Measurements from ENCODE around the gene GJD2.

The GJD2 gene

DNA sequence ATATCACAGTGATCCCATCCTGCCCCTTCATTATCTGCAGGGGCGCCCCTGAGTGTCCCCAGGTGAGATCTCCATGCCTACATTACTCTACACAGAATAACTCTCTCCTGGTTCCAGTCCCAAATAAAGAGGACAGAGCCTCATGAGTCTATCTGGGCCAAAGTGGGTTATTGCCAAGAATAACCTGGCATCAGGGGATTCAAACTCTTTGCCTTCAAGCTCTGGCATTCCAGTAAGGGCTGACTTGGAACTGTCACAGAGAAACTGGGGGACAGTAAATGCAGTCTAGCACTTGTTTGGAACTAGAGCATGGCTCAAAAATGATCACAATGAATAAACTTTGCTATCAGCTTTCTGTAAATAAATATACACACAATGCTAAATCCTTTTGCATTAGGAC is 30.3 kb downstream of the GJD2 start:
- DNase-seq (ENCODE audit: low read depth) = no peak

DNA sequence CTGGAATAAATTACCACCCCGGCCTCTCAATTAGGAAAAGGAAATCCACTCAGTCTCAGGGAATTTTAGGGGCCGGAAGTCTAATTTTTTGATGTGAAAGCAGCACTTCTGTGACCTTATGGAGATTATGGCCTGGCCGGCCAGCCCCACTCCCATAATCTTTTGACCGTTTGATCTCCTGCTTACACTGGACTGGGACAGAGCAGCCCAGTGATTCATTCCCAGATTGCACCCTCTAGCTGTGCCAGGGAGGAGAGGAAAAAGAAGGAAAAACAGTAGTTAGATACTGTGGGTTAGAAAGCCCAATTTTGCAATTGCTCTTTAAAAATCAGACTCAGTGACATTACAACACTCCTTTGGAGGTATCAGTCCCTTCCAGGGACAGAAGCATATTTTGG is 32.4 kb downstream of the GJD2 start:
- no peak for DNase-seq (ENCODE audit: low read depth)

- no peak for DNase-seq (ENCODE audit: low read depth)
Measured at GRCh38 chr15:34721802-34722438, 32.9 kb downstream of the GJD2 start.

GRCh38 chr15:34721157-34721801 is 33.5 kb downstream of the GJD2 start:
- DNase-seq (ENCODE audit: low read depth) = no peak

DNA sequence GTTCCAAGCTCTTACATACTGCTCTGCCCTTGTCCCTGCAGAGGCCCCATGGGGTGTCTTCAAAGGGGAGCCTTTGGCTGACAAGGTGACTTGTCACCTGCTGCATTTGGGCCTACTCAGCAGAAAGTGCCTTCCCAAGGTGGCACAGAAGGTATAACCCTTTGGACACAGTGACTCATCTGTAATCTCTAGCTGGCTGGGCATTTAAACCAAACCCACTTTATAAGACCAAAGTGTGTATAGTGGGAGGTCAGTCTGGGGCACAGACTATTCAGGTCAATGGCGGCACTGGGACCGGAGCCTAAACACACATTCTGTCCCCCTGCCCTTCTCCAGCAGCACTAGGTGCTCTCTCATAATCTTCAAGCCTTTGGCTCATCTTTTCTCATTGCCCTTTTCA is 35.1 kb downstream of the GJD2 start:
- DNase-seq (ENCODE audit: low read depth) = no peak

DNA sequence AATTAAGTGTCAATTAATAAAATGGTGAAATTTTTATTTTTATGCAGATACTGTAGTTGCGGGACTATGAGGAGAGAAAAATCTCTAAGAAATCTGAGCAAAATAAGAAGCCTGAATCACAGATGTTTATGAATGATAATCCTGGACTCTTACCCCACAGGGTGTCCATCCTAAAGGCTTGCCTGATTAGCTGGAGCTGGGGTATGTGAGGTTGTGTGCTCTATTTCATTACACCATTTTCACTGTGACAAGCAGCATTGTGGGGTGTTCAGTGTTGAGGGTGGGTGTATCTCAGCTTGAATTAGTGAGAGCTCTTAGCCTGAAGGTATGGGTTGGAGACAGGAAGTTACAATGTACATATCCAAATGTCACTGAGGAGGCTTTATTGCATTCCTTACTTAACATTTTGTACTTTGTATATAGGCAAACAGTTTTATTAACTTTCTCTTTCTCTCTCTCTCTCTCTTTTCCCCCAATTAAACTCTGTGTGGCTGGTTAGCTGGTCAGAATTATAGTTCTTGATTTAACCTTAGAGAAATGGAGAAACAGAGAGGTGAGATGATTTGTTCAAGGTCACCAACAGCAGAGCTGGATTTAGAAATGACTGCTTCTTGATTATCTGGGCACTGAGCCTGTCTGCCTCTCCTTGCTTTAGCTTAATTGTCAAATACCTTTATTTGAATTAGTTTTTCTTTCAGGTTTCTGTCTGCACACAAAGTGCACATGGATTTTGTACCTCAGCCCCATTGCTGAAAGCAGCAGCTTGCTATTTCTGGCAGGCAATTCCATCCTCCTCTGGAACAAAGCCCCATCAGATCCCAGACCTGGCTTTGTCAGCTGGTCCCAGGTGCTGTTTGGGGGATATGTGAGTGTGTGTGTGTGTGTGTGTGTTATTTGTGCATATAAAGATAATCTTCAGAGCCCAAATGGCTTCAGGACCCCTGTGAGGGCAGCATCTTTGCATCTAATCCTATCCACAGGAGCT is 35.8 kb downstream of the GJD2 start:
- DNase-seq (ENCODE audit: low read depth) = no peak

- no peak for DNase-seq (ENCODE audit: low read depth)
Measured at GRCh38 chr15:34717729-34718128, 37.1 kb downstream of the GJD2 start.

- DNase-seq (ENCODE audit: low read depth) = no peak
Measured at GRCh38 chr15:34716111-34716510, 38.7 kb downstream of the GJD2 start.

- DNase-seq (ENCODE audit: low read depth) = no peak
Measured at GRCh38 chr15:34714476-34715121, 40.2 kb downstream of the GJD2 start.

GRCh38 chr15:34713635-34714034 is 41.2 kb downstream of the GJD2 start:
- DNase-seq (ENCODE audit: low read depth) = no peak

- DNase-seq (ENCODE audit: low read depth) = no peak
Measured at GRCh38 chr15:34709866-34710265, 44.9 kb downstream of the GJD2 start.

GRCh38 chr15:34708422-34708821 is 46.4 kb downstream of the GJD2 start:
- no peak for DNase-seq (ENCODE audit: low read depth)

GRCh38 chr15:34701536-34701935 is 53.3 kb downstream of the GJD2 start:
- DNase-seq (ENCODE audit: low read depth) = no peak
